ENCODE measurements around the gene FAM13C. TPM values are rescaled to one million over a fixed set of nuclear protein-coding genes. Genes with fewer than 3 reads are reported as not detected.
A peak's percentile ranks its signal among the peaks of the same experiment; 100 is the strongest.
"Not testable (repeated sequence)": the region's sequence is repeated elsewhere in the genome, so short reads cannot be mapped to it uniquely, and the experiment has no call there.

The FAM13C gene
- total RNA-seq, 1 experiment from 2014 or later = 0.46 TPM

GRCh38 chr10:59234816-59235429, 127.4 kb downstream of the FAM13C start:
- DNase-seq (ENCODE audit: low read depth) = peak; percentile 24

GRCh38 chr10:59234194-59234593, 128.2 kb downstream of the FAM13C start:
- DNase-seq (ENCODE audit: low read depth) = peak; percentile 3

- DNase-seq (ENCODE audit: low read depth) = no peak
These were observed 132.9 kb downstream of the FAM13C start for GRCh38 chr10:59229441-59229840.

- DNase-seq (ENCODE audit: low read depth) = no peak
These were observed 135.1 kb downstream of the FAM13C start for GRCh38 chr10:59227136-59227673.

GRCh38 chr10:59225211-59225610, 137.1 kb downstream of the FAM13C start:
- DNase-seq (ENCODE audit: low read depth) = no peak

- DNase-seq (ENCODE audit: low read depth) = not testable (repeated sequence)
These were observed 138.8 kb downstream of the FAM13C start for GRCh38 chr10:59223597-59223996.

- no peak for DNase-seq (ENCODE audit: low read depth)
These were observed 139.6 kb downstream of the FAM13C start for GRCh38 chr10:59222788-59223187.

- DNase-seq (ENCODE audit: low read depth) = no peak
These were observed 146.0 kb downstream of the FAM13C start for GRCh38 chr10:59216178-59216869.

GRCh38 chr10:59214160-59214559, 148.2 kb downstream of the FAM13C start:
- DNase-seq (ENCODE audit: low read depth) = no peak

- DNase-seq (ENCODE audit: low read depth) = no peak
These were observed 150.0 kb downstream of the FAM13C start for GRCh38 chr10:59212301-59212798.

- DNase-seq (ENCODE audit: low read depth) = no peak
These were observed 156.1 kb downstream of the FAM13C start for GRCh38 chr10:59206204-59206720.

Other genes with a start within 250 kb of the FAM13C start
- not detected in 2 replicates for gene PHYHIPL, start 185.9 kb downstream of the FAM13C start, total RNA-seq (2014; rRNA removed; shearing (Covaris generic))